D721Med (cell line): ENCODE results near the gene TAP1.

ENCODE experiments used
- DNase-seq: peaks from one replicate; pipeline ENCODE4 v3.0.0; 2011; ENCODE audit warnings: low spot score; ENCODE audit not compliant: insufficient read length
- FAIRE-seq: peaks from 2 replicates; lab custom pipeline; 2011; peaks lifted over from hg19 to GRCh38; lab: Jason Lieb, UNC
- TF ChIP-seq, protein P1 (sequence below): IDR thresholded peaks from 2 replicates; pipeline ENCODE4 v1.5.1; 2012; ENCODE audit warnings: mild to moderate bottlenecking, control low read depth; ENCODE audit not compliant: insufficient read depth; ENCODE audit errors: missing control alignments

The TAP1 gene

DNA sequence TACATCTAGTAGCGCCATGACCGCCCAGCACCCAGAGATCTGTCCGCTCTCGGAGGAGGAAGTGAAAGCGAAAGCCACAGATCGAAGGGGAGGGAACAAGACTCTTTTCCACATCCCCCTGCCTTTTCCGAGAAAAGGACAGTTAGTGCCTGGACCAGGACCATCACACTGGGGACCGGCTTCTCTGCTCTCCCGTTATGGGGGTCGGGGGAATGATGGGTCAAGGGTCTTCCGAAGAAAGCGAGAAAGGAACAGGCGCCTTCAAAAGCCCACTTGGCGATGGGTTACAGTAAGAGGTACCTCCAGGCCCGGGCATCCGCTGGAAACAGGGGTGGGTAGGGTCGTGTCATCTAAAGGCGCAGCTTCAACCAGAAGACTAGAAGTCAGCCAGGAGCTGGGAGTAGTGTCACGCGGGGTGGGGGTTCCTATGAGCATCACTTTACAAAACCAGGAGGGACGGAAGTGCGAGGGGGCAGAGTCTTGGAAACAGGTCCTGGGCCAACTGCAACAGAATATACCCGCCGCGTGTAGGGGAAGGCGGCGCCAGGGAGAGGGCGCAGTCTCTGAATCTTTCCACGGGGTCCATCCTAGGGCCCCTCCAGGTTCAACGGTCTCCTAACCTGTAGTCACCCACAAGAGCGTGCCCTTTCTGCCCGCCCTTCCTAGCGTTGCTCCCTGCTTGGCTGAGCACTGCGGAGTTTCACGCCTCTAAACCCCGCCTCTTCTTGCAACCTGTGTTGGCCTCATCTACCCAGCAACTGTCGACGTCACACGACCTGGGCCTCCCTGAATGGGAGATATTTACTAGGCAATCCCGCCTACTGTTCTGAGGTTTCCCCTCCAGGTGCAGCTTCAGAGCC, 9.3 kb downstream of the TAP1 start, which contains the start of gene PSMB8:
Gene PSMB8, minus strand, starts transcription at position 69 of the 860 bp plus-strand sequence. Its CDS starts 51 bp downstream, at position 18.
- DNase-seq (peak; percentile 91), FAIRE-seq (no peak)
- TF ChIP-seq, protein P1, sequence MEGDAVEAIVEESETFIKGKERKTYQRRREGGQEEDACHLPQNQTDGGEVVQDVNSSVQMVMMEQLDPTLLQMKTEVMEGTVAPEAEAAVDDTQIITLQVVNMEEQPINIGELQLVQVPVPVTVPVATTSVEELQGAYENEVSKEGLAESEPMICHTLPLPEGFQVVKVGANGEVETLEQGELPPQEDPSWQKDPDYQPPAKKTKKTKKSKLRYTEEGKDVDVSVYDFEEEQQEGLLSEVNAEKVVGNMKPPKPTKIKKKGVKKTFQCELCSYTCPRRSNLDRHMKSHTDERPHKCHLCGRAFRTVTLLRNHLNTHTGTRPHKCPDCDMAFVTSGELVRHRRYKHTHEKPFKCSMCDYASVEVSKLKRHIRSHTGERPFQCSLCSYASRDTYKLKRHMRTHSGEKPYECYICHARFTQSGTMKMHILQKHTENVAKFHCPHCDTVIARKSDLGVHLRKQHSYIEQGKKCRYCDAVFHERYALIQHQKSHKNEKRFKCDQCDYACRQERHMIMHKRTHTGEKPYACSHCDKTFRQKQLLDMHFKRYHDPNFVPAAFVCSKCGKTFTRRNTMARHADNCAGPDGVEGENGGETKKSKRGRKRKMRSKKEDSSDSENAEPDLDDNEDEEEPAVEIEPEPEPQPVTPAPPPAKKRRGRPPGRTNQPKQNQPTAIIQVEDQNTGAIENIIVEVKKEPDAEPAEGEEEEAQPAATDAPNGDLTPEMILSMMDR = no peak

DNA sequence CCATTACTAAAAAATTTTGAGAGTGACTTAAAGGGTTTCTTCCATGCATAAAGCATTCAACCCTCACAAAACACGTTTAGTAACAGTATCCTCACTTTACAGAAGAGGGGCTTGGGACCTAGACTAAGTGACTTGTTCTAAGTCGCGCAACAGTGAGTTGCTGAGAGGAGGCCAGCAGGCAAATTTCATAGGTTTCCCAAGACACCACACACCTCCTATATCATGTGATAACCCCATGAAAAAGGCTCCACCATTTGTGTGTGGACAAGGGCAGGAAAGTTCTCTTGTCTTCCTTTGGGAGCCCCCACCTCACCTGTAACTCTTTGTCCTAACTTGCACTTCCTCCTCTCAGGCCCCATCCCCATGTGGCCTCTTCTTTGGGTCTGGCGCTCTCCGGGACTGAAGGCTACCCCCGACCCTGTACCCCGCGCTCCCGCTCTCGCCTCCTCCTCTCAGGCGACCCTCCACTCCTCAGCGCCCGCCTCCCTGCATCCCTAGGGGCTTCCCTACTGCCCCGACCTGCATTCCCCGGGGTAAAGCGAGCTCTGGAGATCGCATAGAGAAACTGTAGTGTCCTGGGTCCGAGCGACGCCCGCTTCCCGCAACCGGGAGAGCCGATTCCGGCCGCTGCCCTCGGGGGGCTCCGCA, 10.0 kb downstream of the TAP1 start:
- DNase-seq (no peak), FAIRE-seq (no peak)
- TF ChIP-seq, protein P1 = no peak

DNA sequence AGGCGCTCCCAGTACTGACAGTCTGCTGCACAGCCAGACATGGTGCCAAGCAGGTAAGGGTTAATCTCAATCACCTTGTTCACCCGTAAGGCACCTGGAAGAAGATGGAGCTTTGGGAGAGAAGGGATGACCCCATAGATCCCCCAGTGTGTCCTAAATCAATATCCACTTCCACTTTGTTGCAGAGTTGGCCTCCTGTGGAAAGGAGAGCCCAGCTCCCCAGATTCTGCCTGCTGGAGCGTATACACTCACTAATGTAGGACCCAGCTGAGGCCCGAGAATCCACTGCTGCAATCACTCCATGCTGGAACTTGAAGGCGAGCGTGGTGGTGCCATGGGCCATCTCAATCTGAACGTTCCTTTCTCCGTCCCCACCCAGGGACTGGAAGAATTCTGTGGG, 10.8 kb downstream of the TAP1 start:
- DNase-seq (no peak), FAIRE-seq (no peak)
- TF ChIP-seq, protein P1 = no peak

DNA sequence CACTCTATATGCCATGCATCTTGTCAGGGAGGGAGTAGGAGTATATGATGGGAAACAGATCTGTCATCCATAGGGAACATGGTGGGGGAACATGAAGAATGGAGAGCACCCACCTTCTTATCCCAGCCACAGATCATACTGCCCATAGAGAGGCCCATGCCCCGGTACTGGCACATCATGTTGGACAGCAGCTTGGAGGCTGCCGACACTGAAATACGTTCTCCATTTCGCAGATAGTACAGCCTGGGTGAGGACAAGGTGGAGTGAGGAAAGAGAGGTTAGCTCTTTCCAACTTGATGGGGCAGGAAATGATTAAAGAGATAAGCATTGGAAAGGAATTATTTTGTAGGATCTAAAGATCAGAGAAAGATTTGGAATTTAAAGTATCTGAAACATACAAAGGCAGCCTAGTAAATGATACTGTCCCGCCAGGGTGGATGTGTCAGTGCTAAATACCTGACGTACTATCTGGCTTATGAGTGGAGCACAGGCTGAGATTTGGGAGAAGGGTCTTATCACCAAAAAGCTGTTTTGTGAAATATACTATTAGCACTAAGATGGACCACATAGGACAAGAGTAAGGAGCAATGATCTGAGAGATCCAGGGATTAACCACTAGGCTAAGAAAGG, 11.4 kb downstream of the TAP1 start:
- DNase-seq = no peak
- TF ChIP-seq, protein P1 = no peak
- FAIRE-seq = no peak

DNA sequence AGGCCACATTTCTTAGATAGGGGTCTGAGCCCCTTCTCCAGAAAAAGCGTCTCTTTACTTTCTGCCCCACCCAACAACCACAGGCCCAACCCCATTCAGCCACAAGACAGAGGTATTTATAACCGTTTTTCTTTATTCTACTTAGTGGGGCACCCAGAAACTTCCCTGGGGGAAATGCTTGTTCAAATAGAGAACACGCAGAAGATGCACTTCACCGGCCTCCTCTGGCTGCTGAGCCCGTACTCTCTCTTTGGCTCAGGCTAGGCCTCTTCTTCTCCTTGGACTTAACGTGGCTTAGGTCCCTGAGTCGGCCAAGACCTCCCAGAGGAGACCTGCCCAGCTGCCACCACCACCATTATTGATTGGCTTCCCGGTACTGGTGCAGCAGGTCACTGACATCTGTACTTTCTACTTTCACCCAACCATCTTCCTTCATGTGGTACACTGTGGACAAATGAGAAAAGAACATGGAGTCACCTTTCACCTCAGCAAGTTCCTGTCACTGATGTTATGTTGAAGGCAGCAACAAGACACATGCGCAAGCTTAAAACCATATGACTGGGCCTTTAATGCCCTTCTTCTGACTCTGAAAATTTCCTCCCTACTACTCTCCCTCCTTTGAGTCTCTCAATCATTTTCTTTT, 12.8 kb downstream of the TAP1 start:
- FAIRE-seq = no peak
- DNase-seq = no peak
- TF ChIP-seq, protein P1 = no peak

DNA sequence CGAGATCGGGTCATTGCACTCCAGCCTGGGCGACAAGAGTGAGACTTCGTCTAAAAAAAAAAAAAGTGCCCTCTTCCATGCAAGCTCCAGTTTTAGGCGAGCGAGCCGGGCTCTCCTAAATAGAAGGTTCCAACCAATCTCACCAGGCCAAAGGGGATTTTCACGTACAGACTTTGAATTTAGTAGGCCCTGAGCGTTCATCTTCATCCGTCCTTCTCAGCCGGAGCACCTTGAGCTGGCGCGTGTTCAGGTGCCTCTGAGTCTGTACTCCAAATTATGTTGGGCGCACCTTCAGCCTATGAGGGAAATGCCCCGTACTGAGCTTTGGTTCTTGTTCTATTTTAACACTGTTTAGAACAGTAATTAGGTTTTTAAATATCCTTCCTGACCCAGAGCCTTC, 14.1 kb downstream of the TAP1 start:
- TF ChIP-seq, protein P1 = no peak
- FAIRE-seq = no peak
- no peak for DNase-seq
